HG02973 (cell line): ENCODE results near the gene C5orf63.
"Not testable (repeated sequence)": the region's sequence is repeated elsewhere in the genome, so short reads cannot be mapped to it uniquely, and the experiment has no call there.

ENCODE experiments used
- ATAC-seq: cut with Tn5 transposase; IDR thresholded peaks from one replicate; pipeline ENCODE4 v1.9.1; 2021; ENCODE audit warnings: moderate library complexity; ENCODE audit not compliant: unreplicated experiment

The C5orf63 gene

GRCh38 chr5:127076315-127077129 lies 3.2 kb upstream of the C5orf63 start:
- ATAC-seq: no peak

DNA sequence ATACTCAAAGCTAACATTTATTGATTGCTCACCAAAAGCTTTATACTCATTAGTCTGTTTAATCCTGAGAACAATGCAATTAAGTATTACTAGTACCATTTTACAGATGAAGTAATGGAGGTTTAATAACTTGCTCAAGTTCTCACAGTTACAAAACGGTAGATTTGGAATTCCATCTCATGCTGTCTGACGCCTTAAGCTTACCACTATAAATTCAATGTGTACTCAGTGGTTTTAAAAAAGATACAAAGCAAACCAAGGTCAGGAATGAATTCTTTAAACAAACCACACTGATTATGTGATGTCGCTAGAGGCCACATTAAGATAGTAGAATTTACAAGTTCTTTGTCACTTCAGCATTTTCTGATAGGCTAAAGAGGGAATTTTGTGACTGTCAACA lies 1.2 kb upstream of the C5orf63 start:
- no peak for ATAC-seq

DNA sequence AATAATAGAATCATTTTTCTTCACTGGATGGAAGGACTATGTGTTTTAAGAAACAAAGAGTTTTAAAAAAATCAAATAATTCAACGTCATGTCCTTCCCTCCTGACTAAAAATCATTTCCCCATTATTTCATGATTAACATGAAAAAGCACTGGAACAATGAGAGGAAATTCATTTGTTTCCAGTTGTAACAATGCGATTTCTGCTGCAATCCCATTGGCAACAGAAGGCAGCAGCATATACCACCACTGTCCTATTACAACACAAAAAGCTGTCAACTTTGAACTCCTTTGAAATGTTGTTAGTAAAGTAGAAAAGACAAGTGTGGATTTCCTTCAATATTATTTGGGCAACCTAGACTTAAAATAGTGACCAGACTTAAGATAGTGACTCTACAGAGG lies 3.1 kb downstream of the C5orf63 start:
- ATAC-seq: no peak

DNA sequence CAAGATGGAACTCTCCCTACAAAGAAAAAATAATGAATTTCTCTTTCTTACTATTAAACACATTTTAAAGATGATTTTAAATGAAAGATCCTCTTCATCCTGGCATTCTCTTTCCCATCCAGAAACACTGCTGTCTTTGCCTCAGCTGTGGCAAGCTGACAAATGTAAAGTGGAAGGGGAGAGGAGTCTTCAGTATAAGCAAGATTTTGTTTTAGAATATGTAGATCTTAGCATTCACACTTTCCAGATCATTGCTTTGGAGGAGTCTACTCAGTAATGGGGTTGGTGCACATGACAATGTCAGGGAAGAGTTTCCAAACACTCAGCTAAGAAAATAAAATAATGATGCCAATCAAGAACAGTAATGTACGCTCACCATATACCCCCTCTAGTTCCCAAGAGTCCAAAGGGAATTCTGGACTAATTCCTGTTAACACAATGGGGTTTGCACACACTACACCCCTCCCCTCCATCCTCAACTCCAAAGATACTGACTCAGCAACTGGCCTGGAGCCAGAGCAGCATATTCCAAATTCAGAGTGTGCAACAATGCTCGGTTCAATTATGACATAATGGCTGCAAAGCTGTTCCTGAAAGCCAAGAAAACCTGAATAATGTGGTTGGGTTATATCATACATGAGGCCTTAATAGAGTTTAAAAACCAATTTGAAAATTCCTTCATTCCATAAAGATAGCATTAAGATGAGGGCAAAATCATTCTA lies 4.6 kb downstream of the C5orf63 start:
- no peak for ATAC-seq

DNA sequence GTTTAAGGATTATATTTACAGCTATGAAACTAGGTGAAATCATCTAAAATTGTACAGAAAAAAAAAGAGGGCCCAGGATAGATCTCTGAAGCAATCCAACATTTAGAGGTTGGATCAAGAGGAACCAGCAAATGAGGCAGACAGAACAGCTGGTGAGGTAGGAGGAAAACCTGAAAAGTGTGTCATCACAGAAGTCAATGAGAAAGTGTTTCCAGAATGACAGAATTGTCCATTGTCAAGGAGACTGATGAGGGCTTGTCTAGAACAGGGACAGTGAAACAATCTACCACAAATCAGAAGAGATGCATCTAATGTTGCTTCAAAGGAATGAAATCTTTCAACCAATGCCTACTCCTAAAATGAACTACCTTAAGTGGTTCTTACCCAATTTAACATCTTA lies 6.6 kb downstream of the C5orf63 start:
- ATAC-seq: no peak

- ATAC-seq: no peak
These were observed 9.0 kb downstream of the C5orf63 start for GRCh38 chr5:127064253-127064840.

DNA sequence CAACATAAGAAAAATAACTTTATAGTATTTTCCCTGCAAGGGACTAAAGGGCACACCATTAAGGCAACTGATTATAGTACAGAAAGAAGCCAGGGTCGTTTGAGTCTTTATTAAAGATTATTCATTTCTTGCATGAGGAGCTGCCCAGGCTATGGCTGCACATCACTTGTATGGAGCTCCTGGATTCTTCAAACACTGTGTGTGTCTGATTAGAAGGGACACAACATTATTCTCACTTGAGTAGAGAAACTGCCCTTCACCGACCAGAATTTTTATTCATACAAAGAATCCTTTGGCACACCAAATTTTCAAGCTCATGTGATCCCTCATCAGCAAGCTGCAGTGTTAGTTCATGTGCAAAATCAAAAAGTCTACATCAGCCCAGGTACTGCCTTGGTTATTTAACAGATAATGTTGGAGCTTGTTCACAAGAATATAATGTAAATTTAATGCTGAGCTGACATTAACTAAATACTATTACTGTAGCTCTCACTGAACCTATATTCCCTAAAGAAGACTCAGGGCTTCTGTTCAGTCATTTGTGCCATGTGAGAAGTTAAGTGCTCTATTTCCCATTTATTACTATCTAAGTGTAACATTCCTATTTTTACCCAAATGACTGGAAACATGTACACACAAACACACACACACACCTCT lies 9.9 kb downstream of the C5orf63 start:
- no peak for ATAC-seq

- ATAC-seq: no peak
These were observed 11.3 kb downstream of the C5orf63 start for GRCh38 chr5:127061956-127062355.

DNA sequence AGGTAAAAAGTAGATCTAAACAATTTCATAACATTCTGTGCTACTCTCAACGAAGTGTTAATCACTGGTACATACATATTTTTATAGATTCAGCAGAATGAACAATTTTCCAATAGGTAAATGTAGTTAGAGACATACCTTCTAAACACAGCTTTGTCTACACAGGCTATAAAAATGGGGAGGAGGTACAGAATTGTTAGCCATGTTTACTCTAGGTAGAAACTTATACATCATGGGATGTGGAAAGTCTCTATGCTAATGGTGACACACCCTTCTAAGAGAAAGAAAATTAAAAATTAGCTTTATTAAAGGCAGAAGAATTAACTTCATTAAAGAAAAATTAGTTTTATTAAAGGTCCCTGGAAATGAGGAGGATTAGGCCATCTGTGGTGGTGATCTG lies 11.8 kb downstream of the C5orf63 start:
- no peak for ATAC-seq

DNA sequence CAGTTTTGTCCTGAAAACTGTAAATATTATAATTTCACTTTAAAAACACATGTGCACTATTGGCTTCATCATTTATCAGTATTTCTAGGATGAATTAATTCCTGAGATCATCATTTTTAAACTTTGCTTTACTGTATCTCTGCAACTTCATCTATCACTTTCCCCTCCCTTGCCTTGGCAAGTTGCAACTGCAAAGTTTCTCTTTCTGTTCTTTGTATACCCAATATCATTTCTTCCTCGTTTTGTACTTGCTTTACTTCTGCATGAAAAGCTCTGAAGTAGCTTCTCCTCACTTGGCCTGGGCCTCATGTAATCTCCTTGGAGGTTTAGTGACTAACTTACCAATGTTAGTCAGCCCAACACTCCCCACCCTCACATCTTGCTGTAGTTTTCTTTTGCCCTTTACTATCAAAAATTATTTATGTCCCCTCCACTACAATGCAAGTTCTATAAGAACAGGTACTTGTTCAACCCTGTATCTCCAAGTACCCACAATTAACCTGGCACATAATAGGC lies 12.8 kb downstream of the C5orf63 start:
- ATAC-seq: no peak

GRCh38 chr5:127056896-127057295 lies 16.4 kb downstream of the C5orf63 start:
- no peak for ATAC-seq

DNA sequence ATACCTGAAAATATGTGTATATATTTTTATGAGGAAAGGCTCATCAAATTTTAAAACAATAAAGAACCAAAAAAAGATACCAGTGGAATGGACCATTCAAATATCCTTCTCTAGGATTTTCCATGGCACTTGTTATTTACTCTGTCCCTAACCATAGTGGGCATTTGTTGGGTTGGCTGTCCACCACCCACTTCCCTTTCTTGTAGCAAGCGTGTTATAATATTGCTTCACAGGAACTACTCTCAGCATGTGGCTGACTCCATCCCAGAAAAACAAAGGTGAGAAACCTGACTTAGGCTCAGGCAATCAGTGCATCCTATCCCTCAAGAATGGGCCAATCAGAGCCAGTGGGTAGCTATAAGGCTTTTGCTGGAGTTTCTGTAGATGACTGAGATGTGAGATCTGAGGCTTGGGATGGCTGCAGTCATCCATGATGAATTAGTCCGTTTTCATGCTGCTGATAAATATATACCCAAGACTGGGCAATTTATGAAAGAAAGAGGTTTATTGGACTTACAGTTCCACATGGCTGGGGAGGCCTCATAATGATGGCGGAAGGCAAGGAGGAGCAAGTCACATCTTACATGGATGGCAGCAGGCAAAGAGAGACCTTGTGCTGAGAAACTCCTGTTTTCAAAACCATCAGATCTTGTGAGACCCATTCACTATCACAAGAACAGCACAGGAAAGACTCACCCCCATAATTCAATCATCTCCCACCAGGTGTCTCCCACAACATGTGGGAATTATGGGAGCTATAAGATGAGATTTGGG lies 17.2 kb downstream of the C5orf63 start:
- ATAC-seq: no peak

GRCh38 chr5:127053551-127053950 lies 19.8 kb downstream of the C5orf63 start:
- ATAC-seq: not testable (repeated sequence)

DNA sequence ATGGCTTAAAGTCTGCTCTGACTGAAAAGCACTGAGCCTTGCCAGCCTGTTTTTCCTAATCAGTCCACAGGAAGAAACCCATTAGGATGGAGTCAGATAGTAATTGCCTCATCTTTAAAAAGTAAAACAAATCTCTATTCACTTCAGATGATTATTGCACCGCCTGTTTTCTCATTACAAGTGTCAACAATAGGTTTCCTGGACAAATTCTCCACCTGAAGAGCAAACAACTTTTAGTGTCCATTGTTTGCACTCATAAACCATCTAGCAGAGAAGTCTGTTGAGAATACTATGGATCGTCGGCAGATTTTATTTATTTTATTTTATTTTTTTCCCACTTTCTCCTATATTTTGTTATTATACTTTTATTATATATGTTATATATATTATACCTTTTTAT lies 20.3 kb downstream of the C5orf63 start:
- ATAC-seq: no peak

DNA sequence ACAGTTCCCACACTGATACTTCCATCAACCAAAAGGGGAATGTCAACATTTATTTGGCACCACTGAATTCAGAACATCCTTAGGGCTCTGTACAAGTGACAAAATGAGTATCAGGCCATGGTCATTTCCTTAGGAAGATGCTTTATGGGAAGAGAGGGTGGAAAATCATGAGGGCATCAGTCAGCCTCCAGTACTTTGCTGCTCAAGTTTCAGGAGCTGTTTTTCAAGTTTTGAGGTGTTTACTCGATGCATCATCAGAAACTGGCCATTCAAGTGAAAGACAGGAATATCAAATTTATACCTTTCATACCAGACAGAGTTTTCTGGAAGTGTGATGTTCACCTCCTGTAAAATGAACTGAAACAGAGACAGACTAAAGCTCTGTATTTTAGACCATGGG lies 21.7 kb downstream of the C5orf63 start:
- no peak for ATAC-seq

DNA sequence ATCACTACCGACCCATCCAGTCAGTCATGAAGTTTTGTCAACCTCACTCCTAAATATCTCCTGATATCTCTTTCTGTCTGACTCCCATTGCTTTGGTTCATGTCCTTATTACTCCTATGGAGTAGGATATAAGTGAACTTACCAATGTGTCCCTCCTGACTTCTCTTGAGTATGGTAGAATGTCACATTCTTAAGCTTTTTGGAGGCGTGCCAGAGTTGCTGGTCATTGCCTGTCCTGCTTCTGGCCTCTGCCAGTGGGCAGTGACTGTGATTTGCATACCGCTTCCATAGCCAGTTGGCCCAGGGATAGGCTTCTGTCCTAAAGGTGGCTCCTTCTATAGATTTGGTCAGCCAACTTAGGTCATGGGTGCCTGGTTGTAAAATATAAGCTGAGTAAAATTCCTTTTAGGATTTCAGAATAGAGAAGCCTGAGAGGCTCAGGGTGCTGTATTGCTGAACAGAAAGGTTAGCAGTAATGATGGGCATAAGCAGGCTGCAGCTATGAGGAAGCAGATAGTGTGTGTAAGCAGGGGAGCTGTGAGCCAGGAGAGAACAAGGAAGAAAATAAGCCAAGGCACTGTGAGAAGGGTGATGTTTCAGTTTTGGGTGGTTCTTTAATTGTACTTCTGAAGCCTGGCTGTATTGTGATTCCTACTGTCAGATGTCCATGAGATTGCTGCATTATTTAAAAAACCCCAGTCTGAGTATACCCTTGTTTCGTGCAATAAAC lies 26.8 kb downstream of the C5orf63 start:
- ATAC-seq: no peak

- no peak for ATAC-seq
These were observed 30.7 kb downstream of the C5orf63 start for GRCh38 chr5:127042593-127042992.

DNA sequence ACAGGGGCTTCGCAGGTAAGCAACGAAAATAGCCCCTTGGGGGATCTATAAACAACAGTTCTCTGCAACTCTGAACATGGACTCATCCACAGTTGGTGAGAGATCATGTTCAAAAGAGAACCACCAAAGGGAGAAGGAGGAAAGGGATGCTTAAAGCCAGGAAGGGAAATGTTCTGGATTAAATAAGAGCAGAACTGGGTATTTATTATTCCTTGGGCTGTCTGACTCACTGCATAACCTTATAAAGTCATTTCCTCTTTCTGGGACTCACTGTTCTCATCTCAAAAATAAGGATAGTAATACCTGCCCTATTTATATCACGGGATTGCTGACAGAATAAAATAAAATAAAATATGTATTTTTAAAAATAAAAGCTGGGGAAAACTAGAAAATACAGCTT lies 31.7 kb downstream of the C5orf63 start:
- ATAC-seq: no peak

DNA sequence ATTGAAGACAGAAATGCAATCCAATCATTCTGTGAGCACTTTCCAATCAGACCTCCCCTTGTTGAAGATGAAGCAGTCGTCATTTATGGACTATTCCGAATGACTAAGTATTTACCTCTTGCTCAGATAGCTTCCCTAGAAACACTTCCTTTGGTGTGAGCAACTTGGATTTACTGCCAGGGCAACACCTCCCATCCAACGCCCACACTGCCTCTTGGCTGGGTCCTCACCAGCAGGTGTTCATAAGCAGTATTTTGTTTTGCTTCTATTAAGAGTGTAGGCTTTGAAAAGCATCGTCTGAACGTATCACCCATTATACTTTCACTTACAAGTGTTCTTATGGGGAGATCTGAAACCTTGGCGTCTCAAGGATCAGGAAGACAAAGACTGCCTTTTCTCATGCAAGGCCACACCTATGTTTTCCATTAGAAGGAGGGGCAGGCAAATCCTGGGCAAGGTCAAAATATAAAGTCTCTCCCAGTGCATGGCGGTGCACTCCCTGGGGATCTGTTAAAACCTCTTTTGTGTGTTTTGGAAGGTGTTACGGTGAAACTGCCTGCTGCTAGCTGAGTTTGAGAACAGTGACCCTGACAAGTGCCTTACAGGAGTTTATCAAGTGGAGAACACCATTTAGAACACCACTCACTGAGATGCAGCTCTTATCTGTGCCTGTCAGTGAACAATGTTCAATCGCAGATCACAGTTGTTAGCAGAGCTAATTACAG lies 32.3 kb downstream of the C5orf63 start:
- ATAC-seq: no peak
